Nephron progenitor cell (in vitro differentiated cells): ENCODE data around the gene EPN1.
"Not testable (repeated sequence)": the region's sequence is repeated elsewhere in the genome, so short reads cannot be mapped to it uniquely, and the experiment has no call there.

Source experiments
- DNase-seq: peaks from one replicate; pipeline ENCODE4 v3.0.0; 2021
- H3K27ac Mint-ChIP-seq: 2 replicates; pipeline ENCODE4 v1.8.0; 2021; ENCODE audit warnings: mild to moderate bottlenecking, moderate library complexity, mixed read lengths
- H3K27me3 Mint-ChIP-seq: 2 replicates; pipeline ENCODE4 v1.8.0; 2021; ENCODE audit warnings: mild to moderate bottlenecking, low read depth, mixed read lengths; ENCODE audit not compliant: poor library complexity
- H3K36me3 Mint-ChIP-seq: 2 replicates; pipeline ENCODE4 v1.8.0; 2021; ENCODE audit warnings: low read depth, mixed read lengths
- H3K4me1 Mint-ChIP-seq: 2 replicates; pipeline ENCODE4 v1.8.0; 2021; ENCODE audit warnings: mixed read lengths
- H3K4me3 Mint-ChIP-seq: 2 replicates; pipeline ENCODE4 v1.8.0; 2021; ENCODE audit warnings: mild to moderate bottlenecking, moderate library complexity, mixed read lengths
- H3K9me3 Mint-ChIP-seq: 2 replicates; pipeline ENCODE4 v1.8.0; 2021; ENCODE audit warnings: mild to moderate bottlenecking, moderate library complexity, mixed read lengths
- CTCF ChIP-seq: fragments of 200-600 bp; sonication (generic); IDR thresholded peaks from 2 replicates; pipeline ENCODE4 v1.5.0; 2021; ENCODE audit warnings: antibody characterized with exemption

Gene EPN1

GRCh38 chr19:55711719-55712118, 36.7 kb downstream of the EPN1 start:
- no peak for TF ChIP-seq CTCF
- H3K9me3 Mint-ChIP-seq: peaks cover 82% of the 10 kb centered on the region
- no peak overlapping the region for H3K4me3 Mint-ChIP-seq
- no peak overlapping the region for H3K27ac Mint-ChIP-seq
- H3K4me1 Mint-ChIP-seq: no peaks in the 10 kb centered on the region
- H3K36me3 Mint-ChIP-seq: peaks cover 4% of the 10 kb centered on the region
- DNase-seq: no peak
- H3K27me3 Mint-ChIP-seq: peaks cover 11% of the 10 kb centered on the region

GRCh38 chr19:55712804-55713631, 38.0 kb downstream of the EPN1 start:
- H3K27me3 Mint-ChIP-seq: peaks cover 11% of the 10 kb centered on the region
- H3K9me3 Mint-ChIP-seq: peaks cover 88% of the 10 kb centered on the region
- no peak overlapping the region for H3K4me3 Mint-ChIP-seq
- TF ChIP-seq CTCF: no peak
- DNase-seq: no peak
- no peak overlapping the region for H3K27ac Mint-ChIP-seq
- peaks cover 4% of the 10 kb centered on the region for H3K36me3 Mint-ChIP-seq
- H3K4me1 Mint-ChIP-seq: no peaks in the 10 kb centered on the region

DNA sequence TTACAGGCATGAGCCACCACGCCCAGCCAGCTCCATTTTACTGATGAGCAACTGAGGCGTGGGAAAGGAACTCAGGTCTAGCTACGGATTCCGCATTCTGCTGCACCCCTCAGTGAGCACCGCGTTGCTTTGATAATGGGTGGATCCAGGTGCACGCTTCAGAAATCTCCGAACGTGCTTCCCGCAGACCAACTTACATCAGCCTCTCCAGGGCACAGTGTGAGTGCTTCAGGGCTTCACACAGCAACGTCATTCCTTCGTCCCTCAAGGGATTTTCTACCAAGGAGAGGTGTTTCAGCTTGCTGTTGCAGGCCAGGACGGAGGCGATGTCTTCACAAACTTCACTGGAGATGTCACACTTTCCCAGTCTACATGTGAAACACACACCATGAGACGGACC, 41.5 kb downstream of the EPN1 start:
- H3K36me3 Mint-ChIP-seq: peaks cover 4% of the 10 kb centered on the region
- H3K27me3 Mint-ChIP-seq: no peaks in the 10 kb centered on the region
- no peaks in the 10 kb centered on the region for H3K4me1 Mint-ChIP-seq
- H3K27ac Mint-ChIP-seq: no peak overlapping the region
- DNase-seq: no peak
- no peak for TF ChIP-seq CTCF
- H3K4me3 Mint-ChIP-seq: no peak overlapping the region
- peaks cover 88% of the 10 kb centered on the region for H3K9me3 Mint-ChIP-seq

DNA sequence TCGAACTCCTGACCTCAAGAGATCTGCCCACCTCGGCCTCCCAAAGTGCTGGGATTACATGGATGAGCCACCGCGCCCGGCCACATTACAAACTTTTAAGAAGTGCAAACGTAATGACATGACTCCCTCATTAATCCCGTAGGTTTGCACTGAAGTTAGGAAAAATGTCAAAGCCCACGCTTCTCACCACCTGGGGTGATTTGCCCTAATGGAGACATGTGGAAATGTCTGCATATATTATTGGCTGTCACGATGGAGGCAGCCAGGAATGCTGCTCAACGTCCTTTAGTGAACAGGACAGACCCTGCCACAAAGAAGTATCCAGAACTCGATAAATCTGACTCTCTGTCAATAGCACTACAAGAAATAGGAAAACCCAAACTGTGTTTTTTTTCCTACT, 42.2 kb downstream of the EPN1 start:
- no peaks in the 10 kb centered on the region for H3K4me1 Mint-ChIP-seq
- TF ChIP-seq CTCF: no peak

DNA sequence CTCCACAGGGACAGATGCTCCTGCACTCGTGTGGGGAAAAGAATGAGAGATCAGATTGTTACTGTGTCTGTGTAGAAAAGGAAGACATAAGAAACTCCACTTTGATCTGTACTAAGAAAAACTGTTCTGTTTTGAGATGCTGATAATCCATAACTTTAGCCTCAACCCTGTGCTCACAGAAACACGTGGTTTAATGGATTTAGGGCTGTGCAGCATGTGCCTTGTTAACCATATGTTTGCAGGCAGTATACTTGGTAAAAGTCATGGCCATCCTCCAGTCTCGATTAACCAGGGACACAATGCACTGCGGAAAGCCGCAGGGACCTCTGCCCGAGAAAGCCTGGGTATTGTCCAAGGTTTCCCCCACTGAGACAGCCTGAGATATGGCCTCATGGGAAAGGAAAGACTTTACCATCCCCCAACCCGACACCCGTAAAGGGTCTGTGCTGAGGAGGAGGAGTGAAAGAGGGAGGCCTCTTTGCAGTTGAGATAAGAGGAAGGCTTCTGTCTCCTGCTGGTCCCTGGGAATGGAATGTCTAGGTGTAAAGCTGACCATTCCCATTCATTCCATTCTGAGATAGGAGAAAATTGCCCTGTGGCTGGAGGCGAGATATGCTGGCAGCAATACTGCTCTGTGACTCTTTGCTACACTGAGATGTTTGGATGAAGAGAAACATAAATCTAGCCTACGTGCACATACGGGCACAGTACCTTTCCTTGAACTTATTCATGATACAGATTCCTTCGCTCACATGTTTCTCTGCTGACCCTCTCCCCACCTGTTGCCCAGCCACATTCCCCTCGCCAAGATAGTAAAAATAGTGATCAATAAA, 43.1 kb downstream of the EPN1 start:
- not testable (repeated sequence) for H3K4me3 Mint-ChIP-seq, H3K27ac Mint-ChIP-seq, H3K4me1 Mint-ChIP-seq, H3K36me3 Mint-ChIP-seq, H3K27me3 Mint-ChIP-seq, DNase-seq
- peaks cover 89% of the 10 kb centered on the region for H3K9me3 Mint-ChIP-seq

More for the DNA sequence above, 42.2 kb downstream of the EPN1 start:
- Mint-ChIP-seq H3K36me3 (peaks cover 4% of the 10 kb centered on the region), H3K27me3 (no peaks in the 10 kb centered on the region), H3K4me3 (no peak overlapping the region), H3K27ac (no peak overlapping the region), H3K9me3 (peaks cover 88% of the 10 kb centered on the region)
- DNase-seq: no peak

DNA sequence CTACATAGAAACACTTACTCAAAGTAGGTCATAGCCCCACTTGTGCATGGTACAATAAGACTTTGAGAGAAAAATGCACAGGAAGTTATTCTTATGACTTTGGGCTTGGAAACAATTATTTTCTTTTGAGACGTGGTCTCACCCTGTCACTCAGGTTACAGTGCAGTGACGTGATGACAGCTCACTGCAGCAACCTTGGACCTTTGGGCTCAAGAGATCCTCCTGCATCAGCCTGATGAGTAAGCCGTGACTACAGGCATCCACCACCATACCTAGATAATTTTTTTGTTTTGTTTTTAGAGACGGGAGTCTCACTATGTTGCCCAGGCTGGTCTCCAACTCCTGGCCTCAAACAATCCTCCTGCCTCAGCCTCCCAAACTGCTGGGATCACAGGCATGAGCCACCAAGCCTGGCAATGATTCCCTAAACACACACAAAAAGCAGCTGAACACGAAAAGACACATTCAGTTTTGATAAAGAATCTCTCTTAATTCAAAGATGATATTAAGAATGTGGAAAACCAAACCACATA, 45.3 kb downstream of the EPN1 start:
- H3K4me3 Mint-ChIP-seq: no peak overlapping the region
- DNase-seq: no peak
- no peak overlapping the region for H3K27ac Mint-ChIP-seq
- H3K9me3 Mint-ChIP-seq: peaks cover 89% of the 10 kb centered on the region
- TF ChIP-seq CTCF: no peak
- peaks cover 3% of the 10 kb centered on the region for H3K27me3 Mint-ChIP-seq
- no peaks in the 10 kb centered on the region for H3K36me3 Mint-ChIP-seq
- no peaks in the 10 kb centered on the region for H3K4me1 Mint-ChIP-seq
